Measurements from ENCODE around the gene SLC9A3. TPM values are rescaled to one million over a fixed set of nuclear protein-coding genes. Genes with fewer than 3 reads are reported as not detected.
A peak's percentile ranks its signal among the peaks of the same experiment; 100 is the strongest.
"Not testable (repeated sequence)": the region's sequence is repeated elsewhere in the genome, so short reads cannot be mapped to it uniquely, and the experiment has no call there.

Gene SLC9A3
- total RNA-seq, 1 donor from 2014 or later, result 1.1 TPM

- H3K9me3 ChIP-seq, result no peaks in the 10 kb centered on the region
- intact Hi-C loops (cut with DNase I), result no loop called here
- H3K27me3 ChIP-seq (ENCODE audit: low read depth), result peaks cover 53% of the 10 kb centered on the region
- H3K36me3 ChIP-seq, result no peaks in the 10 kb centered on the region
- DNase-seq (peak; percentile 35), ATAC-seq (no peak)
- H3K4me3 ChIP-seq, result no peak overlapping the region
- H3K27ac ChIP-seq, result no peak overlapping the region
- TF ChIP-seq CTCF (IDR thresholded peaks at IDR 0.05), result no peak
- peaks cover 25% of the 10 kb centered on the region for H3K4me1 ChIP-seq
These were observed 48.5 kb downstream of the SLC9A3 start for GRCh38 chr5:475704-476101.

GRCh38 chr5:474840-475661, 49.2 kb downstream of the SLC9A3 start:
- Histone ChIP-seq H3K27me3 (ENCODE audit: low read depth) (peaks cover 47% of the 10 kb centered on the region), H3K4me3 (peak overlapping the region; percentile 43), H3K9me3 (no peaks in the 10 kb centered on the region), H3K36me3 (peaks cover 1% of the 10 kb centered on the region), H3K4me1 (peaks cover 26% of the 10 kb centered on the region), H3K27ac (no peak overlapping the region)
- TF ChIP-seq CTCF (IDR thresholded peaks at IDR 0.05), result no peak
- DNase-seq (peak; percentile 50), ATAC-seq (no peak)
- intact Hi-C loops (cut with DNase I), result no loop called here

- intact Hi-C loops (cut with DNase I); H3K36me3 ChIP-seq; DNase-seq; ATAC-seq; H3K9me3 ChIP-seq; H3K27ac ChIP-seq: not testable (repeated sequence)
- H3K4me3 ChIP-seq, result peak overlapping the region; percentile 97
- H3K4me1 ChIP-seq, result peaks cover 26% of the 10 kb centered on the region
- peaks cover 40% of the 10 kb centered on the region for H3K27me3 ChIP-seq (ENCODE audit: low read depth)
These were observed 49.9 kb downstream of the SLC9A3 start for GRCh38 chr5:474232-474839.

GRCh38 chr5:473551-474192, 50.6 kb downstream of the SLC9A3 start:
- Histone ChIP-seq H3K27ac (peak overlapping the region; percentile 69), H3K4me1 (peaks cover 26% of the 10 kb centered on the region), H3K27me3 (ENCODE audit: low read depth) (peaks cover 34% of the 10 kb centered on the region), H3K36me3 (peaks cover 5% of the 10 kb centered on the region), H3K4me3 (peak overlapping the region; percentile 97), H3K9me3 (no peaks in the 10 kb centered on the region)
- no peak for TF ChIP-seq CTCF (IDR thresholded peaks at IDR 0.05)
- ATAC-seq (peak; percentile 15 to 39), DNase-seq (peak; percentile 61)
- intact Hi-C loops (cut with DNase I), result no loop called here

- TF ChIP-seq CTCF (IDR thresholded peaks at IDR 0.05), result no peak
- intact Hi-C loops (cut with DNase I), result no loop called here
- ATAC-seq (peak; percentile 91 to 93), DNase-seq (peak; percentile 92)
- no peaks in the 10 kb centered on the region for H3K9me3 ChIP-seq
- H3K27ac ChIP-seq, result peak overlapping the region; percentile 80
- H3K4me3 ChIP-seq, result peak overlapping the region; percentile 97
- H3K36me3 ChIP-seq, result peaks cover 5% of the 10 kb centered on the region
- H3K27me3 ChIP-seq (ENCODE audit: low read depth), result peaks cover 27% of the 10 kb centered on the region
- H3K4me1 ChIP-seq, result peaks cover 26% of the 10 kb centered on the region
These were observed 51.3 kb downstream of the SLC9A3 start for GRCh38 chr5:472656-473550.

All from lower lobe of right lung (tissue), 2 donors.